Adrenal gland (tissue), 5 donors: ENCODE results near the gene FOXN3.

Experiments
- CTCF ChIP-seq, 6 experiments: fragments of 450-650 bp in 4 of 6; fragments of 200-600 bp in 2 of 6; sonication (generic) in 1 of 6; IDR thresholded peaks; 1 replicate in 5 of 6; 2 replicates in 1 of 6; pipeline versions ENCODE4 v1.5.1 to v1.8.0; 2016 to 2021; ENCODE audit warnings: antibody characterized with exemption in 6 of 6, mild to moderate bottlenecking in 2 of 6, moderate library complexity in 1 of 6
- POLR2A ChIP-seq, 2 donors: fragments of 450-650 bp; IDR thresholded peaks; one replicate each; pipeline ENCODE4 v1.6.1; 2017; ENCODE audit warnings: antibody characterized with exemption in 2 of 2, mild to moderate bottlenecking in 2 of 2, moderate library complexity in 1 of 2
- donor health status: DM: no; HTN: no; CAD: no.

DNA sequence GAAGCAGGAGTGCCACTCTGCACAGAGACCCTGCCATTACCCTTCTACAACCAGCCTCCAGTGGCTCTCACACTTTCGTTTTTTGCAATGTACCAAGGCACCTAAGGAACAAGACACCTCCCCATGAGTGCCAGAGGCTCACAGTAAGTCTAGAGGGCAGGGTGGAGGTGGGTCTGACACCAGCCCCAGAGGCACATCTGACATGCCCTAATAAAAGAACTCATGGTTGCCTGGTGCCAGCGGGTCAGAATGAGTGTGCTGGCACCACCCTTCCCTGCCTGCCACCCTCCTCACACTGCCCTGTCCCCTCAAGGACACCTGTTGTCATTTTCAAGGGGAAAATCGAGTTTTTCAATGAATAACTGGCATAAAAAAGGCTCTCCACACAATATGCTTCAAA is 161.2 kb downstream of the FOXN3 start:
- TF ChIP-seq POLR2A (IDR thresholded peaks at IDR 0.05) = no peak
- no peak for TF ChIP-seq CTCF (IDR thresholded peaks at IDR 0.05)
